ENCODE measurements around the gene PRIM1. TPM values are rescaled to one million over a fixed set of nuclear protein-coding genes. Genes with fewer than 3 reads are reported as not detected.

The PRIM1 gene
- total and polyA plus RNA-seq, 2 of the 13 experiments (the other 11 are each of a cell fraction or from before 2014, with no cell fraction given), result 30.0 to 47.3 TPM

- ChIA-PET CTCF (ENCODE audit: low intra/inter-chr PET ratio, low total read pairs) (no interaction called here), POLR2A (interaction anchor here (1.7 kb wide), 1 partner anchor 12 kb away, joined by 7 read pairs; the partner anchor contains the start of gene NACA)
- intact Hi-C loops (cut with micrococcal nuclease; ENCODE audit: unreplicated experiment) (no loop called here), in situ Hi-C loops (cut with HindIII; ENCODE audit: extremely low pct_ligation_motif_present, low pct_unique_long_range_greater_than_20kb) (no loop called here)
- Histone ChIP-seq H3K4me2 (ENCODE audit: low read depth, low read length) (no peak overlapping the region), H4K20me1 (ENCODE audit: insufficient read depth, low read length) (peaks cover 31% of the 10 kb centered on the region), H3K4me3 (replicated peaks in 1 of 3; ENCODE audit: insufficient read depth in 1 of 3, low read depth in 2 of 3, low read length in 3 of 3) (no peak overlapping the region), H3K9ac (ENCODE audit: insufficient read depth, low read depth, low read length) (no peak overlapping the region), H3K36me3 (replicated peaks in 1 of 2; ENCODE audit: control insufficient read depth in 1 of 2, insufficient read depth in 2 of 2, low read length in 2 of 2) (peaks cover 30 to 46% of the 10 kb centered on the region in 2 experiments), H3K4me1 (ENCODE audit: insufficient read depth, low read length) (peaks cover 12% of the 10 kb centered on the region; the same call in 1 of the 2 replicates), H3K79me2 (ENCODE audit: insufficient read depth, low read length) (peaks cover 23% of the 10 kb centered on the region), H2AFZ (ENCODE audit: low read length) (no peak overlapping the region), H3K27ac (ENCODE audit: extremely low read length, insufficient read depth, low read length) (no peak overlapping the region), H3K27me3 (ENCODE audit: control insufficient read depth in 1 of 2, insufficient read depth in 2 of 2, low read length in 2 of 2) (no peaks in the 10 kb centered on the region), H3K9me3 (ENCODE audit: low read length) (no peaks in the 10 kb centered on the region)
- WGBS (ENCODE audit: low lambda C conversion rate), result 100% methylated on average over 3 of the region's 3 CpGs
- ATAC-seq, result no peak
- BruUV-seq (replicated peaks), result no TSS peak
- DNase-seq (ENCODE audit: low spot score), result no peak
- no peak for FAIRE-seq
- TF ChIP-seq SP5 (CRISPR knock-in tag; IDR thresholded peaks at IDR 0.05; ENCODE audit: borderline replicate concordance, low read depth) (no peak), ZNF773 (CRISPR knock-in tag; IDR thresholded peaks at IDR 0.05; ENCODE audit: borderline replicate concordance) (no peak), ZFP62 (CRISPR knock-in tag; IDR thresholded peaks at IDR 0.05) (no peak), ZHX2 (IDR thresholded peaks at IDR 0.05; ENCODE audit: low read depth) (no peak), ZHX2 (CRISPR knock-in tag; IDR thresholded peaks at IDR 0.05; ENCODE audit: borderline replicate concordance) (no peak)
- TF ChIP-seq, protein P1, sequence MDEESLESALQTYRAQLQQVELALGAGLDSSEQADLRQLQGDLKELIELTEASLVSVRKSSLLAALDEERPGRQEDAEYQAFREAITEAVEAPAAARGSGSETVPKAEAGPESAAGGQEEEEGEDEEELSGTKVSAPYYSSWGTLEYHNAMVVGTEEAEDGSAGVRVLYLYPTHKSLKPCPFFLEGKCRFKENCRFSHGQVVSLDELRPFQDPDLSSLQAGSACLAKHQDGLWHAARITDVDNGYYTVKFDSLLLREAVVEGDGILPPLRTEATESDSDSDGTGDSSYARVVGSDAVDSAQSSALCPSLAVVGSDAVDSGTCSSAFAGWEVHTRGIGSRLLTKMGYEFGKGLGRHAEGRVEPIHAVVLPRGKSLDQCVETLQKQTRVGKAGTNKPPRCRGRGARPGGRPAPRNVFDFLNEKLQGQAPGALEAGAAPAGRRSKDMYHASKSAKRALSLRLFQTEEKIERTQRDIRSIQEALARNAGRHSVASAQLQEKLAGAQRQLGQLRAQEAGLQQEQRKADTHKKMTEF (CRISPR knock-in tag; IDR thresholded peaks at IDR 0.05), result no peak
- TF ChIP-seq, protein P2, sequence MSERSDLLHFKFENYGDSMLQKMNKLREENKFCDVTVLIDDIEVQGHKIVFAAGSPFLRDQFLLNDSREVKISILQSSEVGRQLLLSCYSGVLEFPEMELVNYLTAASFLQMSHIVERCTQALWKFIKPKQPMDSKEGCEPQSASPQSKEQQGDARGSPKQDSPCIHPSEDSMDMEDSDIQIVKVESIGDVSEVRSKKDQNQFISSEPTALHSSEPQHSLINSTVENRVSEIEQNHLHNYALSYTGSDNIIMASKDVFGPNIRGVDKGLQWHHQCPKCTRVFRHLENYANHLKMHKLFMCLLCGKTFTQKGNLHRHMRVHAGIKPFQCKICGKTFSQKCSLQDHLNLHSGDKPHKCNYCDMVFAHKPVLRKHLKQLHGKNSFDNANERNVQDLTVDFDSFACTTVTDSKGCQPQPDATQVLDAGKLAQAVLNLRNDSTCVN (CRISPR knock-in tag; IDR thresholded peaks at IDR 0.05; ENCODE audit: borderline replicate concordance), result no peak
- TF ChIP-seq, protein P3, sequence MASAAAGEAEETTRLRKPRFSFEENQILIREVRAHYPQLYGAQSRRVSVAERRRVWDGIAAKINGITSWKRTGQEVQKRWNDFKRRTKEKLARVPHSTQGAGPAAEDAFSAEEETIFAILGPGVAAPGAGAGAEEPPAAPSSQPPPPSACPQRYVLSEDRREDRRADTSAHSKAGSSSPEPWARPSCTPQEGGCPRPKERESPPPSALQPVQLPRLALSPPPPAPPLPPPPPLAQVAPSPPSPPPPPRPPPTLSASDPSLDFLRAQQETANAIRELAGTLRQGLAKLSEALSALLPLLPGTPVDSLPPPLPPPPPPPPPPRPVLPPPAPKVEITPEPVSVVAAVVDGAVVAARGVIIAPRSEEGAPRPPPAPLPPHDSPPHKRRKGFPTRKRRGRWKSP (CRISPR knock-in tag; IDR thresholded peaks at IDR 0.05), result no peak
- TF ChIP-seq, protein P4, sequence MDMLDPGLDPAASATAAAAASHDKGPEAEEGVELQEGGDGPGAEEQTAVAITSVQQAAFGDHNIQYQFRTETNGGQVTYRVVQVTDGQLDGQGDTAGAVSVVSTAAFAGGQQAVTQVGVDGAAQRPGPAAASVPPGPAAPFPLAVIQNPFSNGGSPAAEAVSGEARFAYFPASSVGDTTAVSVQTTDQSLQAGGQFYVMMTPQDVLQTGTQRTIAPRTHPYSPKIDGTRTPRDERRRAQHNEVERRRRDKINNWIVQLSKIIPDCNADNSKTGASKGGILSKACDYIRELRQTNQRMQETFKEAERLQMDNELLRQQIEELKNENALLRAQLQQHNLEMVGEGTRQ (IDR thresholded peaks at IDR 0.05; ENCODE audit: low read depth, low read length), result no peak
- TF ChIP-seq, protein P4 (CRISPR knock-in tag; IDR thresholded peaks at IDR 0.05; ENCODE audit: borderline replicate concordance), result no peak
Observed at GRCh38 chr12:56713345-56713744, 38.8 kb downstream of the PRIM1 start.
